HL-60 (cell line): ENCODE data around the gene TBL1X.

ENCODE experiments used
- DNase-seq, 2 experiments: peaks; one replicate each; pipeline ENCODE4 v3.0.0-alpha.2; 2010 to 2020; ENCODE audit warnings: low read depth in 1 of 2, low spot score in 1 of 2
- H3K27ac ChIP-seq: fragments of 250-450 bp; sonication (Bioruptor Pico); replicated peaks from 2 replicates; pipeline ENCODE4 v1.5.1; 2020; ENCODE audit warnings: mild to moderate bottlenecking, moderate library complexity
- H3K27me3 ChIP-seq: fragments of 250-450 bp; sonication (Bioruptor Pico); 2 replicates; pipeline ENCODE4 v1.5.1; 2021; ENCODE audit warnings: mild to moderate bottlenecking, moderate library complexity; ENCODE audit not compliant: insufficient read depth, poor library complexity, severe bottlenecking
- H3K4me3 ChIP-seq: replicated peaks from 2 replicates; pipeline ENCODE4 v1.5.1; 2011; ENCODE audit warnings: mild to moderate bottlenecking, control low read depth, low read length; ENCODE audit not compliant: insufficient read depth
- GABPA ChIP-seq: IDR thresholded peaks from 2 replicates; pipeline ENCODE4 v1.6.1; 2012; ENCODE audit warnings: low read depth
- POLR2AphosphoS5 ChIP-seq: IDR thresholded peaks from 2 replicates; pipeline ENCODE4 v1.6.1; 2012; ENCODE audit warnings: low read depth
- SPI1 ChIP-seq: IDR thresholded peaks from 2 replicates; pipeline ENCODE4 v1.6.1; 2012; ENCODE audit warnings: low read depth, mild to moderate bottlenecking, borderline replicate concordance
- TF ChIP-seq, protein P1 (sequence below): IDR thresholded peaks from one replicate; pipeline ENCODE4 v1.5.1; 2011; ENCODE audit warnings: low read length, control low read depth, inconsistent platforms; ENCODE audit not compliant: insufficient read depth
- TF ChIP-seq, protein P2 (sequence below): IDR thresholded peaks from 2 replicates; pipeline ENCODE4 v1.6.1; 2012; ENCODE audit warnings: low read depth; ENCODE audit not compliant: insufficient replicate concordance

Gene TBL1X

GRCh38 chrX:9729171-9729885, 264.5 kb downstream of the TBL1X start:
- Histone ChIP-seq H3K4me3 (no peak overlapping the region), H3K27me3 (no peaks in the 10 kb centered on the region), H3K27ac (no peak overlapping the region)
- TF ChIP-seq, protein P1, sequence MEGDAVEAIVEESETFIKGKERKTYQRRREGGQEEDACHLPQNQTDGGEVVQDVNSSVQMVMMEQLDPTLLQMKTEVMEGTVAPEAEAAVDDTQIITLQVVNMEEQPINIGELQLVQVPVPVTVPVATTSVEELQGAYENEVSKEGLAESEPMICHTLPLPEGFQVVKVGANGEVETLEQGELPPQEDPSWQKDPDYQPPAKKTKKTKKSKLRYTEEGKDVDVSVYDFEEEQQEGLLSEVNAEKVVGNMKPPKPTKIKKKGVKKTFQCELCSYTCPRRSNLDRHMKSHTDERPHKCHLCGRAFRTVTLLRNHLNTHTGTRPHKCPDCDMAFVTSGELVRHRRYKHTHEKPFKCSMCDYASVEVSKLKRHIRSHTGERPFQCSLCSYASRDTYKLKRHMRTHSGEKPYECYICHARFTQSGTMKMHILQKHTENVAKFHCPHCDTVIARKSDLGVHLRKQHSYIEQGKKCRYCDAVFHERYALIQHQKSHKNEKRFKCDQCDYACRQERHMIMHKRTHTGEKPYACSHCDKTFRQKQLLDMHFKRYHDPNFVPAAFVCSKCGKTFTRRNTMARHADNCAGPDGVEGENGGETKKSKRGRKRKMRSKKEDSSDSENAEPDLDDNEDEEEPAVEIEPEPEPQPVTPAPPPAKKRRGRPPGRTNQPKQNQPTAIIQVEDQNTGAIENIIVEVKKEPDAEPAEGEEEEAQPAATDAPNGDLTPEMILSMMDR, result no peak
- TF ChIP-seq SPI1 (no peak), GABPA (no peak), POLR2AphosphoS5 (no peak)
- TF ChIP-seq, protein P2, sequence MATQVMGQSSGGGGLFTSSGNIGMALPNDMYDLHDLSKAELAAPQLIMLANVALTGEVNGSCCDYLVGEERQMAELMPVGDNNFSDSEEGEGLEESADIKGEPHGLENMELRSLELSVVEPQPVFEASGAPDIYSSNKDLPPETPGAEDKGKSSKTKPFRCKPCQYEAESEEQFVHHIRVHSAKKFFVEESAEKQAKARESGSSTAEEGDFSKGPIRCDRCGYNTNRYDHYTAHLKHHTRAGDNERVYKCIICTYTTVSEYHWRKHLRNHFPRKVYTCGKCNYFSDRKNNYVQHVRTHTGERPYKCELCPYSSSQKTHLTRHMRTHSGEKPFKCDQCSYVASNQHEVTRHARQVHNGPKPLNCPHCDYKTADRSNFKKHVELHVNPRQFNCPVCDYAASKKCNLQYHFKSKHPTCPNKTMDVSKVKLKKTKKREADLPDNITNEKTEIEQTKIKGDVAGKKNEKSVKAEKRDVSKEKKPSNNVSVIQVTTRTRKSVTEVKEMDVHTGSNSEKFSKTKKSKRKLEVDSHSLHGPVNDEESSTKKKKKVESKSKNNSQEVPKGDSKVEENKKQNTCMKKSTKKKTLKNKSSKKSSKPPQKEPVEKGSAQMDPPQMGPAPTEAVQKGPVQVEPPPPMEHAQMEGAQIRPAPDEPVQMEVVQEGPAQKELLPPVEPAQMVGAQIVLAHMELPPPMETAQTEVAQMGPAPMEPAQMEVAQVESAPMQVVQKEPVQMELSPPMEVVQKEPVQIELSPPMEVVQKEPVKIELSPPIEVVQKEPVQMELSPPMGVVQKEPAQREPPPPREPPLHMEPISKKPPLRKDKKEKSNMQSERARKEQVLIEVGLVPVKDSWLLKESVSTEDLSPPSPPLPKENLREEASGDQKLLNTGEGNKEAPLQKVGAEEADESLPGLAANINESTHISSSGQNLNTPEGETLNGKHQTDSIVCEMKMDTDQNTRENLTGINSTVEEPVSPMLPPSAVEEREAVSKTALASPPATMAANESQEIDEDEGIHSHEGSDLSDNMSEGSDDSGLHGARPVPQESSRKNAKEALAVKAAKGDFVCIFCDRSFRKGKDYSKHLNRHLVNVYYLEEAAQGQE, result no peak
- no peak for DNase-seq

GRCh38 chrX:9730078-9730477, 265.2 kb downstream of the TBL1X start:
- TF ChIP-seq SPI1 (no peak), POLR2AphosphoS5 (no peak), GABPA (no peak)
- TF ChIP-seq, protein P1, result no peak
- TF ChIP-seq, protein P2, result no peak
- Histone ChIP-seq H3K27ac (no peak overlapping the region), H3K27me3 (no peaks in the 10 kb centered on the region), H3K4me3 (no peak overlapping the region)
- no peak for DNase-seq

GRCh38 chrX:9730752-9731151, 265.9 kb downstream of the TBL1X start:
- TF ChIP-seq, protein P2, result no peak
- TF ChIP-seq, protein P1, result no peak
- TF ChIP-seq GABPA (no peak), SPI1 (no peak), POLR2AphosphoS5 (no peak)
- Histone ChIP-seq H3K4me3 (no peak overlapping the region), H3K27me3 (no peaks in the 10 kb centered on the region), H3K27ac (no peak overlapping the region)
- no peak for DNase-seq
